Fibroblast of lung (primary cell): Measurements from ENCODE around the gene KIRREL3. TPM values are rescaled to one million over a fixed set of nuclear protein-coding genes. Genes with fewer than 3 reads are reported as not detected.

Experiments
- DNase-seq, 2 donors: peaks; one replicate each; pipeline versions ENCODE4 v3.0.0 to v3.0.0-alpha.2; 2010; ENCODE audit warnings: low read depth in 2 of 2
- H2AFZ ChIP-seq: 2 replicates; pipeline ENCODE4 v1.5.1; 2012; ENCODE audit warnings: low read length, control low read depth, inconsistent platforms
- H3K27ac ChIP-seq: 2 replicates; pipeline ENCODE4 v1.5.1; 2011; ENCODE audit warnings: low read length, control low read depth; ENCODE audit not compliant: insufficient read depth
- H3K27me3 ChIP-seq: 2 replicates; pipeline ENCODE4 v1.5.1; 2011; ENCODE audit warnings: mild to moderate bottlenecking, low read length; ENCODE audit not compliant: control insufficient read depth, insufficient read depth
- H3K36me3 ChIP-seq: 2 replicates; pipeline ENCODE4 v1.5.1; 2011; ENCODE audit warnings: low read length; ENCODE audit not compliant: control insufficient read depth, insufficient read depth
- H3K4me1 ChIP-seq: 2 replicates; pipeline ENCODE4 v1.5.1; 2011; ENCODE audit warnings: low read length; ENCODE audit not compliant: control insufficient read depth, insufficient read depth; ENCODE audit errors: extremely low read depth
- H3K4me2 ChIP-seq: 2 replicates; pipeline ENCODE4 v1.5.1; 2011; ENCODE audit warnings: low read length, control low read depth; ENCODE audit not compliant: insufficient read depth; ENCODE audit errors: extremely low read depth
- H3K4me3 ChIP-seq, 4 experiments: fragments of 200-600 bp in 1 of 4; sonication (generic) in 1 of 4; replicated peaks in 1 of 4; 2 replicates each; pipeline ENCODE4 v1.5.1; 2011 to 2016; ENCODE audit warnings: low read length in 4 of 4, low read depth in 3 of 4, mild to moderate bottlenecking in 3 of 4, control low read depth in 2 of 4, inconsistent platforms in 1 of 4, mixed read lengths in 1 of 4; ENCODE audit not compliant: insufficient read depth in 1 of 4; ENCODE audit errors: control extremely low read depth in 1 of 4
- H3K79me2 ChIP-seq: 2 replicates; pipeline ENCODE4 v1.5.1; 2012; ENCODE audit warnings: mild to moderate bottlenecking, low read length, inconsistent platforms; ENCODE audit not compliant: control insufficient read depth, insufficient read depth
- H3K9ac ChIP-seq: 2 replicates; pipeline ENCODE4 v1.5.1; 2011; ENCODE audit warnings: mild to moderate bottlenecking, low read length, control low read depth; ENCODE audit not compliant: insufficient read depth
- H3K9me3 ChIP-seq: 2 replicates; pipeline ENCODE4 v1.5.1; 2012; ENCODE audit warnings: low read depth, low read length; ENCODE audit not compliant: control insufficient read depth, insufficient read depth
- H4K20me1 ChIP-seq: 2 replicates; pipeline ENCODE4 v1.5.1; 2011; ENCODE audit warnings: low read length; ENCODE audit not compliant: control insufficient read depth, insufficient read depth; ENCODE audit errors: extremely low read depth
- CTCF ChIP-seq, 2 donors: IDR thresholded peaks in 1 of 2; conservative IDR thresholded peaks in 1 of 2; 1 replicate in 1 of 2; 2 replicates in 1 of 2; pipeline ENCODE4 v1.5.1; 2011 to 2012; ENCODE audit warnings: low read length in 2 of 2, control low read depth in 1 of 2, inconsistent platforms in 1 of 2, low read depth in 1 of 2, mild to moderate bottlenecking in 1 of 2
- EZH2 ChIP-seq: IDR thresholded peaks from 2 replicates; pipeline ENCODE4 v1.5.1; 2012; ENCODE audit warnings: low read length, control low read depth, mild to moderate bottlenecking; ENCODE audit errors: missing control alignments
- polyA plus RNA-seq, 2 donors: library from polyadenylated mRNA; depleted of rRNA in 1 of 2; stranded (reverse) in 1 of 2; unstranded in 1 of 2; fragments of >200 nt; gene quantifications; 2 replicates each; pipeline ENCODE4 v1.2.1, GENCODE V29; 2011 to 2012; ENCODE audit warnings: missing spikeins in 1 of 2
- total RNA-seq: library from RNA; depleted of rRNA; stranded (reverse); fragments of >200 nt; gene quantifications from 2 replicates; pipeline ENCODE4 v1.2.1, GENCODE V29; 2014

Gene KIRREL3
- total and polyA plus RNA-seq, 2 donors (not counting 1 experiment from before 2014, with no cell fraction given): 2.8 to 6.1 TPM

- H2AFZ ChIP-seq: no peak overlapping the region
- H3K9me3 ChIP-seq: no peaks in the 10 kb centered on the region
- H3K36me3 ChIP-seq: no peaks in the 10 kb centered on the region
- no peak for DNase-seq
- no peak overlapping the region for H3K27ac ChIP-seq
- TF ChIP-seq CTCF (conservative IDR thresholded peaks at IDR 0.05 in 1 of 2, IDR thresholded peaks at IDR 0.05 in 1 of 2; ENCODE audit: low read depth in 1 of 2, low read length in 2 of 2) (no peak), EZH2 (no peak)
- no peaks in the 10 kb centered on the region for H3K79me2 ChIP-seq
- no peaks in the 10 kb centered on the region for H4K20me1 ChIP-seq
- no peak overlapping the region for H3K4me2 ChIP-seq
- H3K9ac ChIP-seq: no peak overlapping the region
- H3K4me1 ChIP-seq: no peaks in the 10 kb centered on the region
- no peak overlapping the region for H3K4me3 ChIP-seq
- peaks cover 2% of the 10 kb centered on the region for H3K27me3 ChIP-seq
Observed at GRCh38 chr11:126534141-126534805, 466.3 kb downstream of the KIRREL3 start.

DNA sequence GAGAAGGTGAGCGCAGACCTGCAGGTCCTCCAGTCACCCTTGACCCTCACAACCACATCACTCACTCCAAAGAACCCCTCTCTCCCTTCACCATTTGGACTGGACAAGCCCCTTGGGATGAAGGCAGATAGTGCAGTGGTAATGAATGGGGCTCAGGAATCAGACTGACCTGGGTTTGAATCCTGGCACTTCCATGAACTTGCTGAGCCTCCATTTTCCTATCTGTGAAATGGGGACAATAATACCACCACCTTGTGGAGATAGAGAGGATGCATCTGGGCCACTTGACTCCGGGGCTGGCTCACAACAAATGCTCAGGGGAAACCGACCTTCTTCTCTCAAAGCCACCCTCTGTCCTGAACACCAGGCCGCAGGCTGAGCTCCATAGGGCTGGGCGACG, 467.0 kb downstream of the KIRREL3 start:
- no peaks in the 10 kb centered on the region for H3K79me2 ChIP-seq

DNA sequence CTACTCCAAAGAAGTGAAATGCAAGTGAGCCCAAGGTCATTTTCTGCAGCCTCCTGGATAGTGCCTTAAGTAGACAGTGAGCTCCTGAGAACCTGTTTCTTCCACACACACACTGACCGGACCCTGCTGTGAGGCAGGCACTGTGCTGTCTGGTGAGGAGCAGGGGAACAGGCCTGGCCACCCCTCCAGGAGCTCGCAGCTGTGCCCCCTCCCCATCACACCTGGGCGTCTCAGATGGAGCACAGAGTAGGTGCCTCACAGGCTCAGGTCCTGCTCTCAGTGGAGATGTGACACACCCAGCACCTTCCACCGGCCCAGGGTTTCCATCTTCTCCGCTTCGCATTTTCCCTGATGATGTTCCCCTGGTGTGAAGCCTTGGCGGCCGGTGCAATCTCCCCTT, 470.2 kb downstream of the KIRREL3 start:
- Histone ChIP-seq H3K4me2 (no peak overlapping the region), H3K4me1 (no peaks in the 10 kb centered on the region), H3K27ac (no peak overlapping the region), H3K4me3 (no peak overlapping the region), H3K79me2 (no peaks in the 10 kb centered on the region), H4K20me1 (no peaks in the 10 kb centered on the region), H2AFZ (no peak overlapping the region), H3K9ac (no peak overlapping the region), H3K27me3 (no peaks in the 10 kb centered on the region), H3K36me3 (no peaks in the 10 kb centered on the region), H3K9me3 (no peaks in the 10 kb centered on the region)
- TF ChIP-seq EZH2 (no peak), CTCF (conservative IDR thresholded peaks at IDR 0.05 in 1 of 2, IDR thresholded peaks at IDR 0.05 in 1 of 2; ENCODE audit: low read depth in 1 of 2, low read length in 2 of 2) (no peak)
- no peak for DNase-seq

More for the DNA sequence above, 467.0 kb downstream of the KIRREL3 start:
- Histone ChIP-seq H3K4me1 (no peaks in the 10 kb centered on the region), H2AFZ (no peak overlapping the region), H3K36me3 (no peaks in the 10 kb centered on the region), H4K20me1 (no peaks in the 10 kb centered on the region), H3K27me3 (peaks cover 2% of the 10 kb centered on the region), H3K27ac (no peak overlapping the region), H3K9ac (no peak overlapping the region), H3K4me3 (no peak overlapping the region), H3K4me2 (no peak overlapping the region), H3K9me3 (no peaks in the 10 kb centered on the region)
- TF ChIP-seq EZH2 (no peak), CTCF (conservative IDR thresholded peaks at IDR 0.05 in 1 of 2, IDR thresholded peaks at IDR 0.05 in 1 of 2; ENCODE audit: low read depth in 1 of 2, low read length in 2 of 2) (no peak)
- DNase-seq: no peak
